ENCODE results near the gene CNBP.

CNBP gene

DNA sequence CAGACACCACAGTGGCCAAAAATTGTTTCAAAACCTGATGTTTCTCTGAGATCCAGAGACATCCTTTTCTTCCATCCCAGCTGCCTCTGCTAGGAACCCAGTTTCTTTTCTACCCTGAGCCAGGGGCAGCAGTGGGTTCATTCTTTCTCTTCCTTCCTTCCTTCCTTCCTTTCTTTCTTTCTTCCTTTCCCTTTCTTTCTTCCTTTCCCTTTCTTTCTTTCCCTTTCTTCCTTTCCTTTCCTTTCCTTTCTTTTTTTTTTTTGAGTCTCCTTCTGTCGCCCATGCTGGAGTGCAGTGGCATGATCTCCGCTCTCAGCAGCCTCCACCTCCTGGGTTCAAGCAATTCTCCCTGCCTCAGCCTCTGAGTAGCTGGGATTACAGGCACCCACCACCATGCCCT lies 35.0 kb upstream of the CNBP start:
- no peak for TF ChIP-seq ZNF274 (IDR thresholded peaks at IDR 0.05; ENCODE audit: low read depth, low read length)
- no peak for TF ChIP-seq YY1 (IDR thresholded peaks at IDR 0.05; ENCODE audit: insufficient read depth, insufficient read length)
- TF ChIP-seq SUZ12 (IDR thresholded peaks at IDR 0.05; ENCODE audit: extremely low read depth, insufficient read depth, insufficient read length): no peak
- DNase-seq (ENCODE audit: low read depth, low spot score): no peak
- Histone ChIP-seq H3K4me1 (ENCODE audit: insufficient read depth, insufficient read length) (no peaks in the 10 kb centered on the region), H3K9ac (ENCODE audit: insufficient read length, low read depth) (no peak overlapping the region), H3K36me3 (ENCODE audit: insufficient read depth, insufficient read length, low read length) (no peaks in the 10 kb centered on the region), H3K27me3 (ENCODE audit: insufficient read depth, insufficient read length) (no peaks in the 10 kb centered on the region), H3K9me3 (ENCODE audit: insufficient read depth, low read length) (no peaks in the 10 kb centered on the region), H3K4me3 (ENCODE audit: insufficient read length, low read depth) (no peak overlapping the region)

DNA sequence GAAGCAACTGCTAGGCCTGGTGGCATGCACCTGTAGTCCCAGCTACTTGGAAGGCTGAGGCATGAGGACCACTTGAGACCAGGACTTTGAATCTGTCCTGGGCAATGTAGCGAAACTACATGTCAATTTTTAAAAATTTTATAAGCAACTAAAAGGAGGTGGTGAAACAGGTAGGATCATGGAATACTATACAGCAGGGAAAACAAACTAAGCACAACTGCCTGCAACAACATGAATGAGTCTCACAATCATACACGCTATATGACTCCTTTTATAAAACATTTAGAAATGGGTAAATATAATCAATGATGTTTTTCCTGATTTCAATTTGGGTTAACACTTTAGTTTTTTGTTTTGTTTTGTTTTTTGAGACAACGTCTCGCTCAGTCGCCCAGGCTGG lies 29.5 kb upstream of the CNBP start:
- Histone ChIP-seq H3K4me3 (ENCODE audit: insufficient read length, low read depth) (no peak overlapping the region), H3K9ac (ENCODE audit: insufficient read length, low read depth) (no peak overlapping the region), H3K9me3 (ENCODE audit: insufficient read depth, low read length) (no peaks in the 10 kb centered on the region), H3K36me3 (ENCODE audit: insufficient read depth, insufficient read length, low read length) (no peaks in the 10 kb centered on the region), H3K27me3 (ENCODE audit: insufficient read depth, insufficient read length) (no peaks in the 10 kb centered on the region), H3K4me1 (ENCODE audit: insufficient read depth, insufficient read length) (peaks cover 4% of the 10 kb centered on the region)
- no peak for DNase-seq (ENCODE audit: low read depth, low spot score)
- TF ChIP-seq ZNF274 (IDR thresholded peaks at IDR 0.05; ENCODE audit: low read depth, low read length): no peak
- TF ChIP-seq YY1 (IDR thresholded peaks at IDR 0.05; ENCODE audit: insufficient read depth, insufficient read length): no peak
- no peak for TF ChIP-seq SUZ12 (IDR thresholded peaks at IDR 0.05; ENCODE audit: extremely low read depth, insufficient read depth, insufficient read length)

DNA sequence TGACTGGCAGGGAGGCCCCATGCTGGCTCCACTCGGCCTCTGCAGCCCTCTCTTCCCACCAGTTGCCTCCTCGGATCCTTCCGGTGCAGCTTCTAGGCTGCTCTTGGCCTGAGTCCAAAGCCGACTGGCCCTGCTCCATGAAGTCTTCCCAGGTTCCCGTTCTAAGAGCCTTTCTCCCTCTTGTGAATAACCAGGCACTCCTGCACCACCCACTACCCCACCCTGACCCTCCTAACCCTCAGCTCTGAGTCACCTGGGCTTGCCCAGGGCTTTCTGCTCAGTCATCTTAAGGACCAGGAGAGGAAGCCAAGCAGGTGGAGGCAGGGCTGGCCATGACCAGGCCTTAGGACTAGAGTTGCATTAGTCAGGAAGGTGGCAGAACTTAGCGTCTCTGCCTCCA lies 28.1 kb upstream of the CNBP start:
- Histone ChIP-seq H3K4me3 (ENCODE audit: insufficient read length, low read depth) (no peak overlapping the region), H3K9me3 (ENCODE audit: insufficient read depth, low read length) (no peaks in the 10 kb centered on the region), H3K4me1 (ENCODE audit: insufficient read depth, insufficient read length) (peaks cover 4% of the 10 kb centered on the region), H3K36me3 (ENCODE audit: insufficient read depth, insufficient read length, low read length) (no peaks in the 10 kb centered on the region), H3K27me3 (ENCODE audit: insufficient read depth, insufficient read length) (no peaks in the 10 kb centered on the region), H3K9ac (ENCODE audit: insufficient read length, low read depth) (no peak overlapping the region)
- DNase-seq (ENCODE audit: low read depth, low spot score): no peak
- no peak for TF ChIP-seq YY1 (IDR thresholded peaks at IDR 0.05; ENCODE audit: insufficient read depth, insufficient read length)
- no peak for TF ChIP-seq SUZ12 (IDR thresholded peaks at IDR 0.05; ENCODE audit: extremely low read depth, insufficient read depth, insufficient read length)
- no peak for TF ChIP-seq ZNF274 (IDR thresholded peaks at IDR 0.05; ENCODE audit: low read depth, low read length)

DNA sequence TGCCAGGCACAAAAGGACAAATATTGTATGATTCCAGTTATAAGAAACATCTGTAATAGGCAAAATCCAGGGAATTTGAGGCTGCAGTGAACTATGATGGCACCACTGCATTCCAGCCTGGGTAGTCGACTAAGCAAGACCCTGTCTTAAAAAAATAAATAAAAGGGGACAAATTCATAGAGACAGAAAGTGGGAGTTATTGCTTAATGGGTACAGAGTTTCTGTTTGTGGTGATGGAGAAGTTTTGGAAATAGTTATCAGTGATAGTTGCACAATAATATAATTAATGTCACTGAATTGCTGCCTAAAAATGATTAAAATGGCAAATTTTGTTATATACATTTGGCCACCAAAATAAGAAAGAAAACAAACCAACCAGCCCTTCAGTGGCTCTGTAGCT lies 27.6 kb upstream of the CNBP start:
- Histone ChIP-seq H3K36me3 (ENCODE audit: insufficient read depth, insufficient read length, low read length) (no peaks in the 10 kb centered on the region), H3K9ac (ENCODE audit: insufficient read length, low read depth) (no peak overlapping the region), H3K4me3 (ENCODE audit: insufficient read length, low read depth) (no peak overlapping the region), H3K27me3 (ENCODE audit: insufficient read depth, insufficient read length) (no peaks in the 10 kb centered on the region), H3K9me3 (ENCODE audit: insufficient read depth, low read length) (no peaks in the 10 kb centered on the region), H3K4me1 (ENCODE audit: insufficient read depth, insufficient read length) (peaks cover 4% of the 10 kb centered on the region)
- TF ChIP-seq SUZ12 (IDR thresholded peaks at IDR 0.05; ENCODE audit: extremely low read depth, insufficient read depth, insufficient read length) (no peak), ZNF274 (IDR thresholded peaks at IDR 0.05; ENCODE audit: low read depth, low read length) (no peak), YY1 (IDR thresholded peaks at IDR 0.05; ENCODE audit: insufficient read depth, insufficient read length) (no peak)
- no peak for DNase-seq (ENCODE audit: low read depth, low spot score)

- Histone ChIP-seq H3K9ac (ENCODE audit: insufficient read length, low read depth) (no peak overlapping the region), H3K9me3 (ENCODE audit: insufficient read depth, low read length) (no peaks in the 10 kb centered on the region), H3K27me3 (ENCODE audit: insufficient read depth, insufficient read length) (no peaks in the 10 kb centered on the region), H3K4me3 (ENCODE audit: insufficient read length, low read depth) (no peak overlapping the region), H3K4me1 (ENCODE audit: insufficient read depth, insufficient read length) (peaks cover 5% of the 10 kb centered on the region), H3K36me3 (ENCODE audit: insufficient read depth, insufficient read length, low read length) (no peaks in the 10 kb centered on the region)
- no peak for TF ChIP-seq SUZ12 (IDR thresholded peaks at IDR 0.05; ENCODE audit: extremely low read depth, insufficient read depth, insufficient read length)
- TF ChIP-seq YY1 (IDR thresholded peaks at IDR 0.05; ENCODE audit: insufficient read depth, insufficient read length): no peak
- no peak for TF ChIP-seq ZNF274 (IDR thresholded peaks at IDR 0.05; ENCODE audit: low read depth, low read length)
- DNase-seq (ENCODE audit: low read depth, low spot score): no peak
Measured at GRCh38 chr3:129207479-129207878, 23.8 kb upstream of the CNBP start.

DNA sequence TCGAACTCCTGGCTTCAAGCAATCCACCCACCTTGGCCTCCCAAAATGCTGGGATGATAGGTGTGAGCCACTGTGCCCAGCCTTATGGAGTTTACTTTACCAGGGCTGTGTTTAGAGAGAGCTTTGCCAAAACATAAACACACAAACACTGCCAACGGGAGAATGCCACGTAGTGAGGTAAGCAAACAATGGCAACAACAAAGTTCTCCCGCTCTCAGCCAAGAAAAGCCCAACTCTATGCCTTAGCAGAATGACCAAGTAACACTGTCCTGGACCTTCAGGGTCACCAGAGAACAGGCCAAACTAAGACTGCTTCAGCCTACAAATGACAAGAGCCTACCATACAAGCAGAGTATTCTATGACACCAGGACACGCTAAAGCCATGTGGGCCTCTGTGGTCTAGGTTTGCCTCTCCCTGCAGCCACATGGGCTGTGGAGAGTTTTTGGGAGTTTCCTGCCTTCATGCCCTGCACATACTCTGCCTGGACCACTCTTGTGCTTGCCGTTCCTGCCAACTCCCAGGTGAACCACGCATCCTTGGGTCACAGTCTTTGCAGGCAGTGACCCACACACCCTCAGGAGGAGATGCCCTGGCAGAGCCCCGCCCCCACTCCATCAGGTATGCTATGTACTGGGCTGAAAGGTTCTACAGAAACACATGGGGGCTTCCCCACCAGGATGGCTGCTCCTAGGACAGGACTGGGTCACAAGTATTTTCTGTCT lies 21.6 kb upstream of the CNBP start:
- no peaks in the 10 kb centered on the region for H3K9me3 ChIP-seq (ENCODE audit: insufficient read depth, low read length)
- no peak for DNase-seq (ENCODE audit: low read depth, low spot score)
- peaks cover 2% of the 10 kb centered on the region for H3K4me1 ChIP-seq (ENCODE audit: insufficient read depth, insufficient read length)
- H3K27me3 ChIP-seq (ENCODE audit: insufficient read depth, insufficient read length): no peaks in the 10 kb centered on the region
- no peak for TF ChIP-seq ZNF274 (IDR thresholded peaks at IDR 0.05; ENCODE audit: low read depth, low read length)
- TF ChIP-seq SUZ12 (IDR thresholded peaks at IDR 0.05; ENCODE audit: extremely low read depth, insufficient read depth, insufficient read length): no peak
- no peak for TF ChIP-seq YY1 (IDR thresholded peaks at IDR 0.05; ENCODE audit: insufficient read depth, insufficient read length)
- H3K36me3 ChIP-seq (ENCODE audit: insufficient read depth, insufficient read length, low read length): no peaks in the 10 kb centered on the region
- H3K9ac ChIP-seq (ENCODE audit: insufficient read length, low read depth): no peak overlapping the region
- no peak overlapping the region for H3K4me3 ChIP-seq (ENCODE audit: insufficient read length, low read depth)

- Histone ChIP-seq H3K4me1 (ENCODE audit: insufficient read depth, insufficient read length) (peaks cover 2% of the 10 kb centered on the region), H3K9ac (ENCODE audit: insufficient read length, low read depth) (no peak overlapping the region), H3K27me3 (ENCODE audit: insufficient read depth, insufficient read length) (no peaks in the 10 kb centered on the region), H3K4me3 (ENCODE audit: insufficient read length, low read depth) (no peak overlapping the region), H3K9me3 (ENCODE audit: insufficient read depth, low read length) (no peaks in the 10 kb centered on the region), H3K36me3 (ENCODE audit: insufficient read depth, insufficient read length, low read length) (no peaks in the 10 kb centered on the region)
- TF ChIP-seq SUZ12 (IDR thresholded peaks at IDR 0.05; ENCODE audit: extremely low read depth, insufficient read depth, insufficient read length) (no peak), YY1 (IDR thresholded peaks at IDR 0.05; ENCODE audit: insufficient read depth, insufficient read length) (no peak), ZNF274 (IDR thresholded peaks at IDR 0.05; ENCODE audit: low read depth, low read length) (no peak)
- DNase-seq (ENCODE audit: low read depth, low spot score): no peak
Measured at GRCh38 chr3:129204473-129204872, 20.8 kb upstream of the CNBP start.

All from NT2/D1 (cell line).